ENCODE data around the gene TRIM37.

TRIM37 gene

DNA sequence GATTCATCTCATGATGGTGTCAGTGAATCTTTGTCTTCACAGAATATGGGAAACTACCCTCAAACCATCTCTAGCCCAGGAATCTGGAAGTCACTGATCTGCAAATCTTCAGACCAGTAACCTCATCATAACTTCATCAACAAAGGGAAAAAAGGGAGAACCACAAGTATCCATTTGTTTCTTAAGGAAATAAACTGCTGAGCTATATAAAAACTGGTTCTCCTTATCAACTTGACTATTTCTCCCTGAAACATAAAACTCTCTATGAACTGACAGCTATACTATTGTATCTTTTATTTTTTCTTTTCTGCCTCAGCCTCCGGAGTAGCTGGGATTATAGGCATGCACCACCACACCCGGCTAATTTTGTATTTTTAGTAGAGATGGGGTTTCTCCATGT lies 39.3 kb downstream of the TRIM37 start:
- Histone ChIP-seq H3K4me2 (ENCODE audit: low read depth, low read length, poor library complexity, severe bottlenecking) (no peak overlapping the region), H3K36me3 (ENCODE audit: low read length) (peaks cover 21% of the 10 kb centered on the region)
- TF ChIP-seq, protein P1, sequence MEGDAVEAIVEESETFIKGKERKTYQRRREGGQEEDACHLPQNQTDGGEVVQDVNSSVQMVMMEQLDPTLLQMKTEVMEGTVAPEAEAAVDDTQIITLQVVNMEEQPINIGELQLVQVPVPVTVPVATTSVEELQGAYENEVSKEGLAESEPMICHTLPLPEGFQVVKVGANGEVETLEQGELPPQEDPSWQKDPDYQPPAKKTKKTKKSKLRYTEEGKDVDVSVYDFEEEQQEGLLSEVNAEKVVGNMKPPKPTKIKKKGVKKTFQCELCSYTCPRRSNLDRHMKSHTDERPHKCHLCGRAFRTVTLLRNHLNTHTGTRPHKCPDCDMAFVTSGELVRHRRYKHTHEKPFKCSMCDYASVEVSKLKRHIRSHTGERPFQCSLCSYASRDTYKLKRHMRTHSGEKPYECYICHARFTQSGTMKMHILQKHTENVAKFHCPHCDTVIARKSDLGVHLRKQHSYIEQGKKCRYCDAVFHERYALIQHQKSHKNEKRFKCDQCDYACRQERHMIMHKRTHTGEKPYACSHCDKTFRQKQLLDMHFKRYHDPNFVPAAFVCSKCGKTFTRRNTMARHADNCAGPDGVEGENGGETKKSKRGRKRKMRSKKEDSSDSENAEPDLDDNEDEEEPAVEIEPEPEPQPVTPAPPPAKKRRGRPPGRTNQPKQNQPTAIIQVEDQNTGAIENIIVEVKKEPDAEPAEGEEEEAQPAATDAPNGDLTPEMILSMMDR (IDR thresholded peaks at IDR 0.05; ENCODE audit: insufficient read depth, low read length, poor library complexity, severe bottlenecking), result no peak
- TF ChIP-seq EZH2phosphoT487 (conservative IDR thresholded peaks at IDR 0.05; ENCODE audit: low read length), result no peak

DNA sequence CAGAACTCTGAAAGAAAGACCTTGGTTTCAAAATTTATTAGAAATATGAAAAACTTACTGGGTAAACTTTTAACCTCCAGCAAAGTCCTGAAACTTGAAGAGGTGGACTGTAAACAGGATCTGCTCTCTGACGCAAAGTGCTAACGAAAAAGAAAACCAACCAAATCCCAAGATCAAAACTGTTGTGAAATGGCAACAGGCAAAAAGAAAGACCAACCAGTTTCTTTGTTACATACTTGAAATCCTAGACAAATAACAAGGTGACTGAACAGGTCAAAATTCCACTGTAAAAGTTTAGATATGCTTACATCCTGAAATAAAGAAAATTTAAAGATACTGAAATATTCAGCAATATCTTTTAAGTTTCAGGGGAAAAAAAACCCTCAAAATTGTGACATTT lies 44.2 kb downstream of the TRIM37 start:
- Histone ChIP-seq H4K20me1 (ENCODE audit: low read depth, low read length) (no peaks in the 10 kb centered on the region), H3K27me3 (ENCODE audit: low read length) (no peaks in the 10 kb centered on the region), H2AFZ (ENCODE audit: low read depth, low read length, severe bottlenecking) (no peak overlapping the region), H3K27ac (ENCODE audit: low read depth, low read length) (no peak overlapping the region), H3K4me3 (ENCODE audit: insufficient read depth, low read length, poor library complexity, severe bottlenecking) (no peak overlapping the region), H3K9ac (ENCODE audit: low read length) (no peak overlapping the region), H3K4me2 (ENCODE audit: low read depth, low read length, poor library complexity, severe bottlenecking) (no peak overlapping the region), H3K9me2 (replicated peaks; ENCODE audit: insufficient read depth, low read length) (no peaks in the 10 kb centered on the region), H3F3A (ENCODE audit: insufficient read depth) (no peaks in the 10 kb centered on the region), H3K79me2 (ENCODE audit: insufficient read depth, low read length) (no peaks in the 10 kb centered on the region), H3K36me3 (ENCODE audit: low read length) (peaks cover 22% of the 10 kb centered on the region), H3K9me3 (ENCODE audit: insufficient read depth, low read length) (no peaks in the 10 kb centered on the region)
- no peak for TF ChIP-seq EZH2phosphoT487 (conservative IDR thresholded peaks at IDR 0.05; ENCODE audit: low read length)
- TF ChIP-seq, protein P1 (IDR thresholded peaks at IDR 0.05; ENCODE audit: insufficient read depth, low read length, poor library complexity, severe bottlenecking), result no peak

More for the DNA sequence above, 39.3 kb downstream of the TRIM37 start:
- Histone ChIP-seq H3K27me3 (ENCODE audit: low read length) (no peaks in the 10 kb centered on the region), H3K4me3 (ENCODE audit: insufficient read depth, low read length, poor library complexity, severe bottlenecking) (no peak overlapping the region), H3K9me3 (ENCODE audit: insufficient read depth, low read length) (no peaks in the 10 kb centered on the region), H2AFZ (ENCODE audit: low read depth, low read length, severe bottlenecking) (no peak overlapping the region), H3K79me2 (ENCODE audit: insufficient read depth, low read length) (no peaks in the 10 kb centered on the region), H3F3A (ENCODE audit: insufficient read depth) (no peaks in the 10 kb centered on the region), H3K9ac (ENCODE audit: low read length) (no peak overlapping the region), H3K27ac (ENCODE audit: low read depth, low read length) (no peak overlapping the region), H4K20me1 (ENCODE audit: low read depth, low read length) (no peaks in the 10 kb centered on the region), H3K9me2 (replicated peaks; ENCODE audit: insufficient read depth, low read length) (no peaks in the 10 kb centered on the region)

DNA sequence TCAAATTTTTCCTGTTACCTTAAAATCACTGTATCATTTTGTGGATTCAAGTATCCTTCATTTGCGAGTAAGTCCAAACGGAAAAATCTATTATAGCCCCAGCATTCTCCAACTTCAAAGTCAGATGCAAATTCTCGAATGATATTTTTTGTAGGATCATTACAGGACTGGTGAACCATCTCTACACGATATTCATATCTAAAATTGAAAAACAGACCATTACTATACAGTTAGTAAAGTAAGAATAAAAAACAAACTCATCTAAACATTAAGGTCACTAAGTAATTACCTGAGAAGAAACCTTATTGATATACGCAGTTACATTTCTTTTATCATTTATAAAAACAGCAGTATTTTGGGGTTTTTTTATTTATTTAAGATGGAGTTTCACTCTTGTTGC lies 49.8 kb downstream of the TRIM37 start:
- Histone ChIP-seq H2AFZ (ENCODE audit: low read depth, low read length, severe bottlenecking) (no peak overlapping the region), H3K9me2 (replicated peaks; ENCODE audit: insufficient read depth, low read length) (no peaks in the 10 kb centered on the region), H3K79me2 (ENCODE audit: insufficient read depth, low read length) (no peaks in the 10 kb centered on the region), H3K9ac (ENCODE audit: low read length) (no peak overlapping the region), H3K4me3 (ENCODE audit: insufficient read depth, low read length, poor library complexity, severe bottlenecking) (no peak overlapping the region), H3K27ac (ENCODE audit: low read depth, low read length) (no peak overlapping the region), H3K9me3 (ENCODE audit: insufficient read depth, low read length) (no peaks in the 10 kb centered on the region), H3K4me2 (ENCODE audit: low read depth, low read length, poor library complexity, severe bottlenecking) (no peak overlapping the region), H3K27me3 (ENCODE audit: low read length) (no peaks in the 10 kb centered on the region), H3F3A (ENCODE audit: insufficient read depth) (no peaks in the 10 kb centered on the region), H3K36me3 (ENCODE audit: low read length) (peaks cover 18% of the 10 kb centered on the region; the same call in 1 of the 2 replicates), H4K20me1 (ENCODE audit: low read depth, low read length) (no peaks in the 10 kb centered on the region)
- TF ChIP-seq, protein P1 (IDR thresholded peaks at IDR 0.05; ENCODE audit: insufficient read depth, low read length, poor library complexity, severe bottlenecking), result no peak
- TF ChIP-seq EZH2phosphoT487 (conservative IDR thresholded peaks at IDR 0.05; ENCODE audit: low read length), result no peak

All from SU-DHL-6 (cell line).